Activated CD4-positive, alpha-beta T cell treated with anti-CD3 and anti-CD28 coated beads, Interleukin-2, amount 50 U/mL, for 4 hours (primary cell): ENCODE measurements around the gene CRK.
A peak's percentile ranks its signal among the peaks of the same experiment; 100 is the strongest.

Experiments
- DNase-seq, 2 experiments: peaks; one replicate each; pipeline ENCODE4 v3.0.0-alpha.2; 2020

CRK gene

DNA sequence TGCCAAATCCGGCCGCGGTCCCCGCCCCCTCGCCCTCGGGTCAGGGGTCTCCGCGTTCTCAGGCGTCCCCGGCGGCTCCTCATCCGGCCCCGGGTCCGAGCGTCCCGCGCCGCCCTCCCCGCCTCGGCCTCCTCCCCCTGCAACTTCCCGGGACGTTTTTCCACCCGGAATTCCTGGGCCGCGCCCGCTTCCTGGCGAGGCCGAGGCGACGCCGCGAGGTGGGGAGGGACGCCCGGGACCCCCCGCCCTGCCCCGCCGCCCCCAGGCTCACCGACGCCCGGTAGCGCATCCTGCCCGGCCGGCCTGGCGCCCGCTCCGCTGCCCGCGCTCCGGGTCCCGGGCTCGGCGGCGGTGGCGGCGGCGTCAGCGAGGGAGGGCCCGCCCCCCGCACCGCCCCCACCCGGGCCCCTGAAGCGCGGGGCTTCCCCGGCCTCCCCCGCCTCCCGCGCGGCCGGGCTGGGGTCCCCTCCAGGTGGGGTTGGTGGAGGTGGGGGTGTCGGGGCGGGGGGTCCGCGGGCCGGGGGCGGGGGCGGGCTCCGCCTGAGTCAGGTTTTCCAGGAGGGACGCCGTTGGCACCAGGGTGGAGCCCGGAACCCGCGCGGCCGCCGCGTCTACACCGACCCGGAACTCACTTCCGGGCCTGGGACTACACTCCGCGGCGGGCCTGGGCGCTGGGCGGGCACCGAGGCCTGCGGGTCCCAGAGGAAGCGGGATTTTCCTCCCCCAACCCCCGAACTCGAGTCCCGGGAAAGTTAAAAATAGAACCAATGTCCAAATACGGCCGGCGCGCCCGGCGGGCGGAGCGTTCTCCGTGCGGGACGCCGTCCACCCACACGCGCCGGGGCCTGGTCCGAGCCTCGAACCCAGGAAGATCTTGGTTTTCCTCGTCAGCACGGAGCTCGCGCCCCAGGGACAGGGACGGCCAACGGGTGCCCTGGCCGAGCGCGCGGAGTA lies 29.7 kb upstream of the CRK start:
- DNase-seq: peak; percentile 60 to 72

DNA sequence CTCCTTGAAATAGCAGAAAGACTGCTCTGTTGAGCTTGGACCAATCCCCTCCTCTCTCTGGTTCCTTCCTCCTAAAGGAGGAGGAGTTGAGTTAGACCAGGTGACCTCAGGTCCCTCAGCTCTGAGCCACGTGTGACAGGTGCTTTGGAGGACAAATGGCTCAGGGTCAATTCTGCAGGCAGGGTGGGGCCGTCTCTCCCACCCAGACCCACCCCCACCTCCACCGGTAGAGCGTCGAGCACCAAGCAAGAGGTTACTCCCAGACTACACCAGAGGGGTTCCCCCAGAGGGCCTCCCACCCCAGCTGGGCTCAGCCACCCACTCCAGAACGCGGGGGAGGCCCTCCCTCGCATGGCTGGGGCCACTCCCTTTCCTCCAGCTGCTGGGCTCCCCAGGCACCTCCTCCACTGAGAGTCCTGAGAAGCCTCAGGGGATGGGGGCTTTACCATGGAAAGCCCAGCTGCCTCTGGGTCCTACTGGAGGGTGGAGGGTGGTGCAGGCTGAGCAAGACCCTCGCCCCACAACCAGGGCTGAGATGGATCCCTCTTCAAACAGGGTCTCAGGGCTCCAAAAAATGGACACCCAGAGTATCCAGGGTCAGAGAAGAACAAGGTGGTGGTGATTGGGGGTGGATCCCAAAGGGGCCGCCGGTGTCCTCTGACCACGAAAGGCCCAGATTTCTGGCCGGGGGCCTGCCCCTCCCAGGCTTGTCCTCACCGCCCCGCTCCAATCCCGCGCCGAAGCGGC lies 28.8 kb upstream of the CRK start:
- peak; percentile 39 to 50 for DNase-seq

DNA sequence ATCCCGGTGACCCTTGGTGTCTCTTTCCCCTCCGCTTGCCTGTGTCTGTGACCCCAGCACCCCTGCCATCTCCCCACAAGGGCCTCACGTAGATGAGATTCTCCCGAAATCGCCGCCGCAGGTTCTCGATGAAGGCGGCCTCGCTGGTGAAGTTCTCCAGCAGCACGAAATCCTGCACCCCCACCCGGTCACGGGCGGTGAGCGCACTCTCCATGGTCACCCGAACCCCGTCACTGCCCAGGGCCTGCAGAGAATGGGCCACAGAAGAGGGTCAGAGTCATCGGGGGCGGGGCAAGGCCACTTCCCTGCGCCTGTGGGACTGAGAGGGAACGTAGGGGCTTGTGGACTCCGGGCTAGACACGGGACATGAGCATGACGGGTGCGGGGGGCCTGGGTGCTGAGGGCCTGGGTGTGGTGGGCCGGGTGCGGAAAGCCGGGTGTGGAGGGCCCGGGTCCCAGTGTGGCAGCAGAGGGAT lies 28.1 kb upstream of the CRK start:
- DNase-seq: no peak

DNA sequence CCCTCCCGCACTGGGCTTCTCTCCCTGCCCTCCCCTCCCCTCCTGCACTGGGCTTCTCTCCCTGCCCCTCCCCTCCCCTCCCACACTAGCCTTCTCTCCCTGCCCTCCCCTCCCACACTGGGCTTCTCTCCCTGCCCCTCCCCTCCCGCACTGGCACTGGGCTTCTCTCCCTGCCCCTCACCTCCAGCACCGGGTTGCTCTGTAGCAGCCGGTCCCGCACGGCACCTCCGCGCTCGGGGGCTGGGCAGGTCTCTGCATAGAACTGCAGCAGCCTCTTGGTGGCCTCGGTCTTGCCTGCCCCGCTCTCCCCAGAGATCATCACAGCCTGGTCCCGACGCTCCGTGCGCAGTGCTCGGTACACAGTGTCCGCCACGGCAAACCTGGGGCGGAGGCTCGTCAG lies 26.6 kb upstream of the CRK start:
- no peak for DNase-seq

DNA sequence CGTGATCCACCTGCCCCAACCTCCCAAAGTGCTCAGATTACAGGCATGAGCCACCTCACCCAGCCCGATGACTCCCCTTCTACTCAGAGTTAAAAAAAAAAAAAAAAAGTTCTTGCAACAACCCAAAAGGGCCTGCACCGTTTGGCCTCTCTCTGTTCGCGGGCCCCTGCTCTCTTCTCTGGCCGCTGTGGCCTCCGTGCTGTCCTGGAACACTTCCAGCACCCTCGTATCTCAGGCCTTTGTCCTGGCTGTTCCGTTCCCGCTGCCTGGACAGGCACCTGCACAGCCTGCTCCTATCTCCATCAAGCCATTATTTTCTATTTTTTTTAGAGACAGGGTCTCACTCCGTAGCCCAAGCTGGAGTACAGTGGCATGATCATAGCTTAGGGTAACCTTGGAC lies 25.7 kb upstream of the CRK start:
- DNase-seq: no peak

DNA sequence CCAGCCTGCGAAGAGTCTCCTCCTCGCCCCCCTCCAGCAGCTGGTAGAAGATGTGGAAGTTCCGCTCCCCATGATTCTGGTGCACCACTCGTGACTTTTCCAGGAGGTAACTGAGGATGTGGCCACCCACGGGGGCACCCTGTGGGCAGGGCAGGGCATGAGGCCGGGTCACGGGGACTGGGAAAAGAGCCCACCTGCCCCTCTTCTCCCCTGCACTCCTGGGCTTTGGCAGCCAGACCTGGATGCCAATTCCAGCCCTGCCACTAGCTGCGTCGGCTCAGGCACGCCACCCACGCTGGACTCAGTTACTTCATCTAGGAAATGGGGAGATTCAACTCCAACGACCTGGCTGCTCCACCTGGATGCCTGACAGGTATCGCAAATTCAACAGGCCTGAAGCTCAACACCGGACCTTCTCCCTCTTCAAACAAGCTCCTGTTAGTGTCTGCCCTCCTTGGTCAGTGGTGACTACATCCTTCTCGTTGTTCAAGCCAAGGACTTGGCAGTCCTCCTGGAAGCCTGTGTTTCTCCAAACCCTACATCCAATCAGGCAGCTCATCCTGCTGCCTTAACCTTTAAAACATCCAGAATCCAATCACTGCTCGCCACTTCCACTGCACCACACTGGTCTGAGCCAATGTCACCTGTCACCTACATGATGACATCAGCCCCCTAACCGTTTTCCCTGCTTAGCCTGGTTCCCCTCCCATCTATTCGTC lies 24.9 kb upstream of the CRK start:
- no peak for DNase-seq

- no peak for DNase-seq
Measured at GRCh38 chr17:1478418-1478817, 22.4 kb upstream of the CRK start.

DNA sequence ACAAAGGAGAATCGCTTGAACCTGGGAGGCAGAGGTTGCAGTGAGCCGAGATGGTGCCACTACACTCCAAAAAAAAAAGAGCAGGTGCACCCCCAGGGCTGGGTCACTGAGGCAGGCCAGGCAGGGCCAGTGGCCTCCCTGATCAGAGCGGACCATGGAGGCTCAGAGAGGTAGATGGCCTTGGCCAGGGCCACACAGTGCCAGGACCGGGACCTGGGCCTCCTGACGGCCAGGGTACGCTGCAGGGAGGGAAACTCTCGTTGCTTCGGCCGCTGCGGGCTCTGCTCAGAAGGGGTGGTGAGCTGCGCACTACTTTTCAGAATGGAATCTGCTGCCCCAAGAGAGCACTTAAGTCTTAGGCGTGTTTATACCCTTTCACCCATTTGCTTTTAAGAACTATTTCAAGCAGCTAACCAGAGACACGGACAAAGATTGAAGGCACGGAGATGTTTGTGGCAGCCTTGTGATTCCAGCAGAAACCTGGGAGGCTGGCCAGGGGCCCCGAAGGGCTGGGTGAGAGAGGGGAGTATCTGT lies 19.4 kb upstream of the CRK start:
- DNase-seq: no peak

DNA sequence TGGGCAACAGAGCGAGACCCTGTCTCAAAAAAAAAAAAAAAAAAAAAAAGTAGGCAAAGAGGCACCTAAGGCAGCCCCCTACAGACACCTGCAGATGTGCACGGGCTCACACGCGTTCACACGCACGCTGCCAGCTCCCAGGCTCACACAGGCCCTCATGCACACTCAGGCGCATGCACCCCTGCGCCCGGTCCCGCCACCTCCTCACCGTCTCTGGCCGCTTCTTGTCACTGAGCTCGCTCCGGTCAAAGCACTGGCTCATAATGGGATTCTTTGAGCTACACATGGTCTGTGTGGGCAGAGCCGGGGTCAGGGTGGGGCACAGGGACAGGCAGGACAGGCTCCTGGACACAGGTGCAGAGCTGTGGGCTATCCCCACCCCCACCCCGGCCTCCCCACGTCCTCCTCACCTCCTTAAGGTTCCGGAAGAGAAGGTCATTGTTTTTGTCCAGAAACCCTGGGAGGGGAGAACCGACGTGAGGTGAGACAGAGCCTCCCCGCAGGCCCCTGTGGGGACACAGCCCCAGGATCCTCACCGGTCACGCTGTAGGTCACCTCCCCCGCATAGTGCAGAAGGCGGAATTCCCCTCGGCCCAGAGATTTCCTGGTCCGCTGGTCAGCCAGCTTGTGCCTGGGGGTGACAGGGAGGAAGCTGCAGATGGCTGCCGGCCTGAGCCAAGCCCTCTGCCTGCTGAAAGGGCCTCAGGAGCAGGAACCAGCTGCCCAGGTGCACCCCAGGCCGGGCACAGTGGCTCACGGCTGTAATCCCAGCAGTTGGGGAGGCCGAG lies 18.6 kb upstream of the CRK start:
- DNase-seq: no peak

- DNase-seq: peak; percentile 27 to 34
Measured at GRCh38 chr17:1473841-1474240, 17.8 kb upstream of the CRK start.

GRCh38 chr17:1473170-1473569 lies 17.1 kb upstream of the CRK start:
- no peak for DNase-seq

GRCh38 chr17:1471911-1472821 lies 16.1 kb upstream of the CRK start:
- no peak for DNase-seq

DNA sequence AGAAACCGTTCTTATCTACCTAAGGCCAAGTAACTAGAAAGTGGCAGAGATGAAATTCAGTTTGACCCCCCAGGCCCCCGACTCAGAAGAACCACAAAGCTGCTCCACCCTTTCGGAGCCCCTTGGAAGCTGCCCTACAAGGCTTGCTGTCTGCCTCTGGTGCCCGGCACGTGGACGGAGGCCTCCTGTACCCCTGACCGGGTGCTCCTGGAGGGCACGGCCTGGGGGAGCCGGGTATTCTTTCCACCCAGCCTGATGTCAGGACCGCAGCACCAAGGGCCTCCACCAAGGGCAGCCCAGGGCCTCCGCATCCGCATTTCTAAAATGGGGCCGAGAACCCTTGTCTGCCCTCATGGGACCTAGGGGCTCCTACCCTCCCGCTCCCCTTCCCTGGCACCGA lies 15.5 kb upstream of the CRK start:
- no peak for DNase-seq

- DNase-seq: no peak
Measured at GRCh38 chr17:1470755-1471462, 14.9 kb upstream of the CRK start.

GRCh38 chr17:1470071-1470754 lies 14.2 kb upstream of the CRK start:
- DNase-seq: no peak

- no peak for DNase-seq
Measured at GRCh38 chr17:1469231-1469852, 13.3 kb upstream of the CRK start.

DNA sequence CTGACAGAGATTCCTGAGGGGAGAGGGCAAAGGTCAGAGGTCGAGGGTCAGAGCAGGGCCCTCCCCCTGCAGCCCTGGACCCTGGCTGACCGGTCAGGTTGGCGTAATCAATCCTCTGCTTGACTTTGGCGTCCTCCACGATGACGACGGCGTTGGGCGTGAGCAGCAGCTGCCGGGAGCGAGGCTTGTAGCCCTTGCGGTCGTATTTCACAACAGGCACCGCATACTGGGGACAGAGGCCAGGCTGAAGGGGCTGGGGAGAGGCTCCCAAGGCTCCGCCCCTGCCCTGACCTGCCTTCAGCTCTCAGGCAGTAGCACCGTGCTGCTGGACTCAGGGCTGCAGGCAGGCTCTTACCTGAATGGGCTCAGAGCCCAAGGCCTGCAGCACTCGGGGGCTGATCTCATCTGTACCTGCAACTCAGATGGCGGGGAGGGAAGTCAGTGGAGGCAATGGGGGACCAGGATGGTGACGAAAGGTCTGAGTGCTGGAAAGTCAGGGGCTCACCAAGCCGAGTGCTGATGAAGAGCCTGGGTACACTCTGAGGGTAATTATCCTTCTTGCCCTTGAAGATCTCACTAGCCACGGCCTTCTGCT lies 12.0 kb upstream of the CRK start:
- no peak for DNase-seq

DNA sequence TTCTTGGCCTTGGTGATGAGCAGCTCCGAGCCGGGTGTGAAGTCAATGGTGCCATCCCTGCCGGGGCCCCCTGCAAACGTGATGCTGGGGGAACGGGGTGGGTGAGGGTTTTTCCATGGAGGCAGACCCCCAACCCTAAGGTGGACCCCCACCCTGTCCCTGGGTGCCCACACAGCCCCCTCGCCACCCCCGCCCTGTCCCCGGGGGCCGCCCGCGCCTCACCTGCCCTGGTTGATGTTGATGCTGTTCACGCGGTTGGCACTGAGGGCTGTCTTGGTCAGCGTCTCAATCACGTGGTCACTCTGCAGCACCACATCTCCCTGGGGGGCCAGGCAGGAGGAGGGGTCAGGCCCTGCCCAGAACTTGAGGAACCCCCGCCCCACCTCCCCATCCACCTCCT lies 11.2 kb upstream of the CRK start:
- no peak for DNase-seq

DNA sequence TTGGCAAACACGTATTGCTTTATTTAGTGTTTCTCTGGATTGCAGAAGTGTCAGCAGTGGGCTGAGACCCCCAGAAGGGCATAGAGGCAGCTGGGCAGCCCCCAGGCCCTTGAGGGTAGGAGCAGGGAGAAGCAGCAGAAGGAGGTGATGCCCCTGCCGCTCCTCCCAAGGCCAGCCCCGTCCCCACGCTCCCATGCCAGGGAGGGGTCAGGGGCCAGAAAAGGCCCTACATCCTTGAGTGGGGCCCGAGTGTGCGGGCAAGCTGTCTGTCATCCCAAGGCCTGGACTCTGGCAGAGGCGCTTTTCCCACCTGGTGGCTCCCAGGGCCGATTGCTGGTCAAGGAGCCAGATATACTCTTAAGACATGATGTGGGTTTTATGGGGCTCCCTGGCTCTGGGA lies 8.2 kb upstream of the CRK start:
- DNase-seq: no peak
